M059J (cell line): Measurements from ENCODE around the gene B2M. TPM values are rescaled to one million over a fixed set of nuclear protein-coding genes. Genes with fewer than 3 reads are reported as not detected.
"Not testable (repeated sequence)": the region's sequence is repeated elsewhere in the genome, so short reads cannot be mapped to it uniquely, and the experiment has no call there.

ENCODE experiments used
- DNase-seq: peaks from one replicate; pipeline ENCODE4 v3.0.0-alpha.2; 2012; ENCODE audit warnings: low read depth
- total RNA-seq: library from RNA; depleted of rRNA; stranded (reverse); fragments of >200 nt; shearing (Covaris generic); gene quantifications from 2 replicates; pipeline ENCODE4 v1.2.3, GENCODE V29; 2014; rRNA removed

The B2M gene
- 13,654 and 19,449 TPM in 2 replicates for total RNA-seq

- DNase-seq, result peak; percentile 94
Observed at GRCh38 chr15:44711096-44711742, at the start of gene B2M, which contains the start of gene PATL2. Gene B2M (plus strand): TSS chr15:44711517. CDS start chr15:44711547, 30 bp downstream. Gene PATL2 (minus strand): TSS chr15:44711323. CDS start chr15:44676490, 34,833 bp downstream.

DNA sequence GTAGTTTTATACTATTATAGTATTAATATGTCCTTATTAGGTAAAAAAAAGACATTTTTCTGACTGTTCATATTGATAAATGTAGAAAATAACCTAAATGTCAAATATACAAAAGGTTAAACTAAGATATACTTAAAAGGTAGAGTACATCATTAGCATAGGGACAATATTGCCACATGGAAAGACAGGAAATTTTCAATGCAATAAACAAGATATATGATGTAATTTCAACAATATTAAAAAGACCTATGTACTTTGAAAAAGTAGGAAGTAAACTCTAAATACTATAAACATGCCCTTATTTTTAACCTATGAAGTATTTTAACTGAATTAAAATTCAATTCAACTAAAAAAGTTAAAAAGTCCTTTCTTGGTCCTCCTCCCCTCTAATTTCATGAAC, 49.7 kb upstream of the B2M start:
- no peak for DNase-seq

DNA sequence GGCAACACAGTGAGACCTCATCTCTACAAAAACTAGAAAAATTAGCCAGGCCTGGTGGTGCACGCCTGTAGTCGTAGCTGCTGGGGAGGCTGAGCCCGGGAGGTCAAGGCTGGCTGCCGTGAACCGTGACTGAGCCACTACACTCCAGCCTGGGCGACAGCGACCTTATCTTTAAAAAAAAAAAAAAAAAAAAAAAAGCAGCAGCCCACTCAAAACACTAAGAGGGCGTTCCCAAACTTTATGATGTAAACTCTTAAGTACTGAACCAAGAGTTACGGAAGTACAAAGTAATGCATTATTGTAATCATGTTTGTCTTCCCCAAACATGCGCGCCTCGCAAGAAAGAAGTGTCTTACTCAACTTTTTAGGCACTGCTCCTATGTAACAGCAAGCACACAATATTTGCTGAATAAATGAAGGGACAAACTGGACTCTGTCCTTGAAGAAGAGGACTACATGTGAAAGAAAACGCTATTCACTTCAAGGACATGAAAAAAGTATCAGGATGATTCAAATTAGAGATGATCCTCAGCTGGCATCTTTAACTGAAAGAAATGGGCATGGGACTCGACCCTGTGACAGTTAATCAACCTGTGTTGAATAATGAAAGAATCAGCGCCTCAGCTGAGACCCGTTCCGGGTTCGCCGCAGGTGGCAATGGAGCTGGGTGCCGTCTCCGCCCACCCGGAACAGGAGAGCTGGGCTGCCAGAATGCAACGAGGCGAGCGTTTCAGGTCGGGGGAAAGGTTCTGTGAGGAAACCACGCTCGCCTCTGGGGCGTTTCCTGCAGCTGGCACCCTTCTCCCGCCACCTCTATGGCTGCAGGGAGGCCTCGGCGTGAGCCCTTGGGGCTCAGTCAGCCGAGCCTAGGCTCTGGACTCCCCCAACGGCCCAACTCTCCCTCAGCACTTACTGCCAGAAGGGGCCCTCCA, 48.6 kb upstream of the B2M start:
- peak; percentile 76 for DNase-seq

- DNase-seq, result peak; percentile 96
Observed at GRCh38 chr15:44663410-44664308, 47.7 kb upstream of the B2M start, which contains the start of gene SPG11. Gene SPG11 (minus strand): TSS chr15:44663662. CDS start chr15:44663647, 15 bp downstream.

DNA sequence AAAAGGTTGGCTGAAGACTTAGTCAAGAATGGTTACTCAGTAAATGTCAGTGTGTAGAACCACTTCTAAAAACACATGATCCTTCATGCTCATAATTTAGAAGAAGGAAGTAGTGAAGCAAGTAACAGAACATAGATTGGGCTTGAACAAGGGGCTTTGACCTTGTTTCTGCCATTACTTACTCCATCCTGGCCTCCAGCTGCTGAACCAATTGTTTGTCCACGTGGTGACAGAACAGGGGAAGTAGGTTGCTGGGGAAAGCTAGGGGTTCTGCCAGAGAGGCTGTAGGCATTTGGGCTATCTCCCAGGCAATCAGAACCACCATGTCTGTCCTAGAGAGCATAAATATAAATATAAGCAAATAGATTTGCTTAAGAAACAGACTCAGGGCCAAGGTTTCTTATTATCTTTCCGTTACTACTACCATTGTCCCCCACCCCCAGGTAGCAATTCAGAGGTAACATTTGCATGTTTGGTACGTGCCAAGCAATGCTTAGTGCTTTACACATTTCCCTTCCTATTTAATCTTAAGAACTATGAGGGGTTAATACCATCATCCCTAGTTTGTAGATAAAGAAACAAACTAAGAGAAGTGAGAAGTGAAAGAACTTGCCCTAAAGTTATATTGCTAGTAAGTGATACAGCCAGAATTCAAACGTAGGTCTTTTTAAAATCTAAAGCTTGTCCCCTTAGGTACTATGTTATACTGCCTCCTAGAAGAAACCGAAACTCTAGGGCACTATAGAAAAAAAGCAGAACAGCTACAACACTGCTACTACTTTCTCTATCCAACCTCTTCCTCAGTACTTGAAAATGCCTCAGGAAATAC, 44.9 kb upstream of the B2M start:
- DNase-seq, result no peak

- DNase-seq, result no peak
Observed at GRCh38 chr15:44667039-44667360, 44.3 kb upstream of the B2M start.

- DNase-seq, result no peak
Observed at GRCh38 chr15:44668921-44669320, 42.4 kb upstream of the B2M start.

DNA sequence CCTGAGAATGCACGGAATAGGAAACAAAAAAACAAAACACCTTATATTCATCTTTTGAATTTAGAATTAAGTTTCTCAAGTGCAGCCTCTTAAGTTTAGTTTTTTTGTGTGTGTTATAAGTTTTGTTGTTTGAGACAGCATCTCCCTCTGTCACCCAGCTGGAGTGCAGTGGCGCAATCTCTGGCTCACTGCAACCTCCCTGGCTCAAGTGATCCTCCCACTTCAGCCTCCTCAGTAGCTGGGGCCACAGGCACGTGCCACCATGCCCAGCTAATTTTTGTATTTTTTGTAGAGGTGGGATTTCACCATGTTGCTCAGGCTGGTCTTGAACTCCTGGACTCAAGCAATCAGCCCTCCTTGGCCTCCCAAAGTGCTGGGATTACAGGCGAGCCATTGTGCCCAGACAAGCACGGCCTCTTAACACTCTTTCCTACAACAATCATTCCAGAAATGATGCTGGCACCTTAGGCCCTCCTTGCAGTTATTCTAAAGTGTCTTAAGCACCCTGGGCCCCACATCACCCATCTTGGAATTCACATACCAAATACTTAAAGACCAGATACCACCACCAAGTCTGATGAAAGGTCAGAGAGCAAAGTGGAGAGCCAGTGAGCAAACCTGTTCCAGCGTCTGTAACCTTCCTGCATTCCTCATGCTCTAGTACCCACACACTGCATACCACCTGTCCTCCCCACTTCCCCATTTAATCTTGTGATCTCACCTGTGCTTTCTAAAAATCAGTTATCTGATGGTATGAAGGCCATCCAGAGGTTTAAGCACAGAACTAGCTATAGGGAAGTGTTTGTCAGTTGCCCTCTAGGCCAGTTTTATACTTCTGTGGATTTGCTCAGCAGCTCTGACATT, 41.0 kb upstream of the B2M start:
- DNase-seq, result no peak

DNA sequence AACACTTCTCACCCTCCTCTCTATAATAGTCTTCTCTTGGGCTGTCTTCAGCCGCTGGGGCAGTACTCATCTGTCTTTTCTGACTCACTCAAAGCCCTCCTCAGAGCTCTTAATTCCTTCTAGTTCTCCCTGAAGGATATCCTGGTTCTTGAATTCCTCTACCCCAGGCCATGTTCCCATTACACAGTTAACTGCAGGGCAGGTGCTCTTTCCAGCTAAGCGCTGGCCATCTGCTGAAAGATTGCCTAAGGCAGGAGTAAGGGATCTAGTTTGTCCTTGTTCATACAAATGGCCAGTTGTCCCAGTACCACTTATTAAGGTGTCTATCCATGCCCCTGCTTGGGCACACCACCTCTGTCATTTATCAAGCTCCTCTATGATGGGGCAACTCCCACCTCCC, 37.7 kb upstream of the B2M start:
- DNase-seq, result no peak

GRCh38 chr15:44675911-44676310, 35.4 kb upstream of the B2M start:
- no peak for DNase-seq

GRCh38 chr15:44676676-44677075, 34.6 kb upstream of the B2M start:
- DNase-seq, result no peak

DNA sequence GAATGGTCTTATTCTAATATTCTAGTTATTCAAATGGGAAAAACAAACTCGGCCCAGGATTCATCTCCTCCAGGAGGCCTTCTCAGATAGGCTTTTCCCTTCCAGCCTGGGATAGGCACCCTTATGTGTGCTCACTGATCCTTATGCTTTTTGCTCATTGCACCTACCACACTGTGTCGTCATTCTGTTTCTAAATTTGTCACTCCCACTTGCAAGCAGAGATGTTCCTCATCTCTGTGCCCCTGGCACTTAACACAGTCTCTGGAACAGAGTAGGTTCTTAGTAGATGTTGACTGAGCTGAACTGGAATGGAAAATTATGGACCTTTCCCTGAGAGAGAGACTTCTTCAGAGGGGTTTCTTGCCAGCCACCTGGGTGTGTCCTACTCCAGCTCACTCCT, 29.1 kb upstream of the B2M start:
- DNase-seq, result no peak

DNA sequence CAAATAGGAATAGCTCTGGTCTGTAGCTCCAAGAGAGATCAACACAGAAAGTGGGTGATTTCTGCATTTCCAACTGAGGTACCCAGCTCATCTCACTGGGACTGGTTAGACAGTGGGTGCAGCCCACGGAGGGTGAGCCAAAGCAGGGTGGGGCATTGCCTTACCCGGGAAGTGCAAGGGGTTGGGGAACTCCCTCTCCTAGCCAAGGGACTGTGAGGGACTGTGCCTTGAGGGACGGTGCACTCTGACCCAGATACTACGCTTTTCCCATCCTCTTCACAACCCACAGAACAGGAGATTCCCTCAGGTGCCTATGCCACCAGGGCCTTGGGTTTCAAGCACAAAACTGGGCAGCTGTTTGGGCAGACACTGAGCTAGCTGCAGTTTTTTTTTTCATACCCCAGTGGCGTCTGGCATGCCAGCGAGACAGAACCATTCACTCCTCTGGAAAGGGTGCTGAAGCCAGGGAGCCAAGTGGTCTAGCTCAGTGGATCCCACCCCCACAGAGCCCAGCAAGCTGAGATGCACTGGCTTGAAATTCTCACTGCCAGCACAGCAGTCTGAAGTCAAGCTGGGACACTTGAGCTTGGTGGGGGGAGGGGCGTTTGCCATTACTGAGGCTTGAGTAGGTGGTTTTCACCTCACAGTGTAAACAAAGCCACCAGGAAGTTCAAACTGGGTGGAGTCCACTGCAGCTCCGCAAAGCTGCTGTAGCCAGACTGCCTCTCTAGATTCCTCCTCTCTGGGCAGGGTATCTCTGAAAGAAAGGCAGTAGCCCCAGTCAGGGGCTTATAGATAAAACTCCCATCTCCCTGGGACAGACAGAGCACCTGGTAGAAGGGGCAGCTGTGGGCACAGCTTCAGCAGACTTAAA, 28.3 kb upstream of the B2M start:
- peak; percentile 72 for DNase-seq

- DNase-seq, result not testable (repeated sequence)
Observed at GRCh38 chr15:44689318-44689717, 22.0 kb upstream of the B2M start.

DNA sequence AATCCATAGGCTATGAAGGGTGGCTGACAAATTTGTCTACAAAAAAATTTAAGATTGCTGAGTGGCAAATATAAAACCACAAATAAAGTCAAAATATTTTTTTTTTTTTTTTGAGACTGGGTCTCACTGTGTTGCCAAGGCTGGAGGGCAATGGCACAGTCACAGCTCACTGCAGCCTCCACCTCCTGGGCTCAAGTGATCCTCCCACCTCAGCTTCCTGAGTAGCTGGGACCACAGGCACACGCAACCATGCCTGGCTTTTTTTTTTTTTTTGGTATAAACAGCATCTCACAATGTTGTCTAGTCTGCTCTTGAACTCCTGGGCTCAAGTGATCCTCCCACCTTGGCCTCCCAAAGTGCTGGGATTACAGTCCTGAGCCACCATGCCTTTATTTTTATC, 21.1 kb upstream of the B2M start:
- not testable (repeated sequence) for DNase-seq

- DNase-seq, result no peak
Observed at GRCh38 chr15:44692659-44693058, 18.7 kb upstream of the B2M start.

- no peak for DNase-seq
Observed at GRCh38 chr15:44694416-44694815, 16.9 kb upstream of the B2M start.

GRCh38 chr15:44695294-44695693, 16.0 kb upstream of the B2M start:
- no peak for DNase-seq

DNA sequence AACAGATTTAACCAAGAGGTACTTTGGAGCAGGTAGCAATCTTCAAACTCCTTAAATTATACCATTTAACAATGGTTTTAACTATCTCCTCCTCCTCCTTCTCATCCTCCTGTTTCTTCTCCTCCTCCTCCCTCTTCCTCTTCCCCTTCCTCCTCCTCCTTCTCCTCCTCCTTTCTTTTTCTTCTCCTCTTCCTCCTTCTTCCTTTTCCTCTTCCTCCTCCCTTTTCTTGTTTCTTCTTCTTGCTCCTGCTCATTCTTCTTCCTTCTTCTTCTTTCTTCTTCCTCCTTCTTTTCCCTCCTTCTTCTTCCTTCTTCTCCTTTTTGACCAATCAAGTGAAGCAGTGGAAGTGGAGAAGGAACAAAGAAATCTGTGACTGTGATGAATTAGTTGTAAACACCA, 14.3 kb upstream of the B2M start:
- DNase-seq, result no peak
